K562 (cell line): Measurements from ENCODE around the gene FBXO9. TPM values are rescaled to one million over a fixed set of nuclear protein-coding genes. Genes with fewer than 3 reads are reported as not detected.

Experiments used
- CBX5 ChIP-seq: IDR thresholded peaks from 2 replicates; pipeline ENCODE4 v1.6.1; 2014; ENCODE audit warnings: low read depth, borderline replicate concordance
- DLX4 ChIP-seq: fragments of 250-450 bp; sonication (Bioruptor Pico); IDR thresholded peaks from 2 replicates; pipeline ENCODE4 v1.6.1; 2021; ENCODE audit warnings: mild to moderate bottlenecking
- HLTF ChIP-seq: fragments of 450-650 bp; IDR thresholded peaks from 2 replicates; pipeline ENCODE4 v1.6.1; 2016
- JUNB ChIP-seq: fragments of 450-650 bp; formaldehyde crosslinking; conservative IDR thresholded peaks from 2 replicates; pipeline ENCODE4 v1.4.0; 2020; ENCODE audit warnings: mild to moderate bottlenecking
- NFXL1 ChIP-seq: fragments of 450-650 bp; formaldehyde crosslinking; IDR thresholded peaks from 2 replicates; pipeline ENCODE4 v1.4.0; 2021; ENCODE audit warnings: mild to moderate bottlenecking
- RFX5 ChIP-seq: IDR thresholded peaks from 2 replicates; pipeline ENCODE4 v1.6.1; 2011; ENCODE audit warnings: low read depth, mild to moderate bottlenecking, improper control_type of control experiment, low read length
- SNAPC5 ChIP-seq: fragments of 250-450 bp; sonication (Bioruptor Pico); IDR thresholded peaks from 2 replicates; pipeline ENCODE4 v1.8.0; 2021; ENCODE audit warnings: moderate library complexity, mild to moderate bottlenecking, inconsistent platforms
- TCFL5 ChIP-seq: fragments of 250-450 bp; sonication (Bioruptor Pico); conservative IDR thresholded peaks from 2 replicates; pipeline ENCODE4 v1.6.1; 2021; ENCODE audit warnings: mild to moderate bottlenecking, moderate library complexity, matching md5 sums
- TFAP4 ChIP-seq: sonication (generic); formaldehyde crosslinking; IDR thresholded peaks from 2 replicates; pipeline ENCODE4 v1.8.0; 2022; ENCODE audit warnings: missing genetic modification reagents, mild to moderate bottlenecking, moderate library complexity, borderline replicate concordance
- THAP12 ChIP-seq: fragments of 250-450 bp; sonication (Bioruptor Pico); IDR thresholded peaks from 2 replicates; pipeline ENCODE4 v1.9.0; 2021; ENCODE audit warnings: mild to moderate bottlenecking, inconsistent platforms
- ZBTB43 ChIP-seq: sonication (generic); formaldehyde crosslinking; IDR thresholded peaks from 2 replicates; pipeline ENCODE4 v1.8.0; 2023; ENCODE audit warnings: mild to moderate bottlenecking, missing genetic modification reagents
- ZFX ChIP-seq: sonication (generic); formaldehyde crosslinking; IDR thresholded peaks from 2 replicates; pipeline ENCODE4 v1.8.0; 2022; ENCODE audit warnings: mild to moderate bottlenecking, missing genetic modification reagents, moderate library complexity
- ZNF77 ChIP-seq: fragments of 250-450 bp; sonication (Bioruptor Pico); IDR thresholded peaks from 2 replicates; pipeline ENCODE4 v1.5.0; 2020
- polyA plus RNA-seq, 8 experiments: library from polyadenylated mRNA; depleted of rRNA in 4 of 8; stranded (reverse) in 5 of 8; unstranded in 3 of 8; fragments of >200 nt; fragmentation: Nextera tagmentation in 2 of 8; fragmentation: Illumina TruSeq in 1 of 8; extraction: Ambion mirVana in 2 of 8; extraction: Trizol in 1 of 8; gene quantifications; 2 replicates each; pipeline versions ENCODE4 v1.2.1 to v1.2.3, GENCODE V29; 2011 to 2014; ENCODE audit warnings: inconsistent platforms in 1 of 8, missing spikeins in 1 of 8
- total RNA-seq, 7 experiments: library from RNA; depleted of rRNA in 6 of 7; stranded (reverse); fragments of >200 nt in 6 of 7; fragmentation: Illumina TruSeq in 2 of 7; extraction: Trizol in 2 of 7; gene quantifications; 2 replicates each; pipeline versions ENCODE4 v1.2.1 to v1.2.3, GENCODE V29; 2011 to 2021; ENCODE audit warnings: low replicate concordance in 1 of 7

The FBXO9 gene
- total and polyA plus RNA-seq, 9 of the 15 experiments (the other 6 are each of a cell fraction or from before 2014, with no cell fraction given), result 10.1 to 85.3 (median 51.4) TPM

GRCh38 chr6:53065266-53066076, at the start of gene FBXO9 (continued):
- peak; percentile 84 for TF ChIP-seq ZFX (CRISPR knock-in tag)
- 0 out of 2 replicates have a peak, but pooled peaks have one; percentile 54 for TF ChIP-seq THAP12 (CRISPR knock-in tag)
- TF ChIP-seq HLTF, result no peak
- TF ChIP-seq TCFL5, result no peak
- no peak for TF ChIP-seq CBX5
- TF ChIP-seq RFX5, result no peak
- TF ChIP-seq JUNB (CRISPR knock-in tag), result no peak
- TF ChIP-seq SNAPC5, result no peak
- peak; percentile 7; the same call in 1 of the 2 replicates for TF ChIP-seq TFAP4
- no peak for TF ChIP-seq ZNF77 (CRISPR knock-in tag)
- no peak for TF ChIP-seq DLX4
- TF ChIP-seq ZBTB43 (CRISPR knock-in tag), result no peak
- TF ChIP-seq NFXL1 (CRISPR knock-in tag), result no peak
